Adrenal gland (tissue), 12 donors: ENCODE data around the gene CLEC19A. TPM values are rescaled to one million over a fixed set of nuclear protein-coding genes. Genes with fewer than 3 reads are reported as not detected.

Experiments used
- DNase-seq, 7 donors: peaks; one replicate each; pipeline ENCODE4 v3.0.0-alpha.2; 2019 to 2020
- H3K27ac ChIP-seq, 5 donors: fragments of 200-600 bp; sonication (generic) in 4 of 5; 1 replicate in 3 of 5; 2 replicates in 2 of 5; pipeline versions ENCODE4 v1.5.1 to v1.8.0; 2016 to 2020; ENCODE audit warnings: mild to moderate bottlenecking in 1 of 5
- H3K27me3 ChIP-seq: fragments of 200-600 bp; 2 replicates; pipeline ENCODE4 v1.8.0; 2021
- H3K36me3 ChIP-seq, 2 donors: fragments of 200-600 bp; replicated peaks in 1 of 2; 1 replicate in 1 of 2; 2 replicates in 1 of 2; pipeline versions ENCODE4 v1.5.1 to v1.8.0; 2018 to 2022
- H3K4me1 ChIP-seq, 2 donors: fragments of 200-600 bp; replicated peaks in 1 of 2; 1 replicate in 1 of 2; 2 replicates in 1 of 2; pipeline versions ENCODE4 v1.5.1 to v1.8.0; 2018 to 2021
- H3K4me3 ChIP-seq, 4 donors: fragments of 200-600 bp; sonication (generic) in 3 of 4; one replicate each; pipeline ENCODE4 v1.5.1; 2016 to 2018
- H3K9me3 ChIP-seq, 3 donors: fragments of 200-600 bp; sonication (generic) in 1 of 3; replicated peaks in 1 of 3; 1 replicate in 2 of 3; 2 replicates in 1 of 3; pipeline versions ENCODE4 v1.5.1 to v1.8.0; 2016 to 2021
- POLR2A ChIP-seq, 2 donors: fragments of 450-650 bp; IDR thresholded peaks; one replicate each; pipeline ENCODE4 v1.6.1; 2017; ENCODE audit warnings: antibody characterized with exemption in 2 of 2, mild to moderate bottlenecking in 2 of 2, moderate library complexity in 1 of 2
- WGBS, 4 donors: extraction: QIAGEN DNeasy Blood & Tissue Kit in 2 of 4; methylation state at CpG; one replicate each; pipeline versions ENCODE4 v1.1.5 to v1.1.7; 2013 to 2017; 5-methylcytosine and 5-hydroxymethylcytosine counted together
- intact Hi-C, 2 donors: fragments of 100-400 bp; cut with DNase I; formaldehyde crosslinking; loops; one replicate each; pipeline versions ENCODE4 v1.14.1 to v1.15.0; 2022 to 2023
- polyA plus RNA-seq, 3 donors: library from polyadenylated mRNA; stranded (reverse); fragments of 200-250 nt in 2 of 3; fragments of 350-450 nt in 1 of 3; fragmentation: Illumina TruSeq in 1 of 3; extraction: RNeasy Lipid Tissue Mini Kit (QIAGEN cat#74804) in 1 of 3; gene quantifications; one replicate each; pipeline ENCODE4 v1.2.3, GENCODE V29; 2013 to 2014
- total RNA-seq, 9 donors: library from RNA; depleted of rRNA in 4 of 9; stranded (reverse); fragments of >200 nt in 4 of 9; fragments of 120-200 nt in 1 of 9; fragmentation: NEBNext Ultra II Directional in 1 of 9; extraction: Animal tissue kit (Norgen Biotek cat#: 25700) in 1 of 9; gene quantifications; one replicate each; pipeline versions ENCODE4 v1.1.0 to v1.2.4, GENCODE V29; 2013 to 2023
- TF ChIP-seq, protein P1 (sequence below), 6 experiments: fragments of 450-650 bp in 4 of 6; fragments of 200-600 bp in 2 of 6; sonication (generic) in 1 of 6; IDR thresholded peaks; 1 replicate in 5 of 6; 2 replicates in 1 of 6; pipeline versions ENCODE4 v1.5.1 to v1.8.0; 2016 to 2021; ENCODE audit warnings: antibody characterized with exemption in 6 of 6, mild to moderate bottlenecking in 2 of 6, moderate library complexity in 1 of 6
- donor health status: healthy with polysubstance abuse.
- donor health status: Bipolar disorder and iron deficiency.
- donor health status: DM: yes; HTN: yes; CAD: no.
- donor health status: DM: no; HTN: no; CAD: no.
- donor health status: DM: no; HTN: no; CAD: no.
- donor health status: DM: yes; HTN: yes; CAD: no.

CLEC19A gene
- total and polyA plus RNA-seq, 12 donors = 0.06 TPM; not detected in 11

DNA sequence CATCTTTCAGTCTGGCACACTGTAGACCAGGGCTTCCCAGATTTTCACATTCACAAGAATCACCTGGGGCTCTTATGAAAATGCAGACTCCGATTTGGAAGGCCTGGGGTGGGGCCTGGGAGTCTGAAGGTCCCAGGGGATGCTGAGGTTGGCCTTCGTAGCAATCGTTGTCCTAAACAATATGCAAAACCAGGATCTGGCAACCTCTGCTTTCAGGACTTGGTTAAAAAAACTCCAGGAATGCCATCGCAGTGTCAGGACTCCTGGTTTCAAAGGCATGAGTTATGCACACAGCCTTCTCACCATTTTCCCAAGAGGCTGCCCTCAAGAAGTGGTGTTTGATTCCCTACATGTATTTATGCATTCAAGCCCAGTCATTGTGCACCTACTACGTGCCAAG, 6.7 kb downstream of the CLEC19A start:
- no peaks in the 10 kb centered on the region for H3K27me3 ChIP-seq
- no peak overlapping the region for H3K4me3 ChIP-seq
- 62 to 82% (median 67%) methylated on average over 5 of the region's 5 CpGs for WGBS, 4 donors
- H3K4me1 ChIP-seq = no peaks in the 10 kb centered on the region
- intact Hi-C loops = no loop called here
- DNase-seq = no peak
- H3K9me3 ChIP-seq = no peaks in the 10 kb centered on the region
- H3K36me3 ChIP-seq = no peaks in the 10 kb centered on the region
- TF ChIP-seq, protein P1, sequence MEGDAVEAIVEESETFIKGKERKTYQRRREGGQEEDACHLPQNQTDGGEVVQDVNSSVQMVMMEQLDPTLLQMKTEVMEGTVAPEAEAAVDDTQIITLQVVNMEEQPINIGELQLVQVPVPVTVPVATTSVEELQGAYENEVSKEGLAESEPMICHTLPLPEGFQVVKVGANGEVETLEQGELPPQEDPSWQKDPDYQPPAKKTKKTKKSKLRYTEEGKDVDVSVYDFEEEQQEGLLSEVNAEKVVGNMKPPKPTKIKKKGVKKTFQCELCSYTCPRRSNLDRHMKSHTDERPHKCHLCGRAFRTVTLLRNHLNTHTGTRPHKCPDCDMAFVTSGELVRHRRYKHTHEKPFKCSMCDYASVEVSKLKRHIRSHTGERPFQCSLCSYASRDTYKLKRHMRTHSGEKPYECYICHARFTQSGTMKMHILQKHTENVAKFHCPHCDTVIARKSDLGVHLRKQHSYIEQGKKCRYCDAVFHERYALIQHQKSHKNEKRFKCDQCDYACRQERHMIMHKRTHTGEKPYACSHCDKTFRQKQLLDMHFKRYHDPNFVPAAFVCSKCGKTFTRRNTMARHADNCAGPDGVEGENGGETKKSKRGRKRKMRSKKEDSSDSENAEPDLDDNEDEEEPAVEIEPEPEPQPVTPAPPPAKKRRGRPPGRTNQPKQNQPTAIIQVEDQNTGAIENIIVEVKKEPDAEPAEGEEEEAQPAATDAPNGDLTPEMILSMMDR (IDR thresholded peaks at IDR 0.05) = no peak
- TF ChIP-seq POLR2A (IDR thresholded peaks at IDR 0.05) = no peak
- no peak overlapping the region for H3K27ac ChIP-seq

DNA sequence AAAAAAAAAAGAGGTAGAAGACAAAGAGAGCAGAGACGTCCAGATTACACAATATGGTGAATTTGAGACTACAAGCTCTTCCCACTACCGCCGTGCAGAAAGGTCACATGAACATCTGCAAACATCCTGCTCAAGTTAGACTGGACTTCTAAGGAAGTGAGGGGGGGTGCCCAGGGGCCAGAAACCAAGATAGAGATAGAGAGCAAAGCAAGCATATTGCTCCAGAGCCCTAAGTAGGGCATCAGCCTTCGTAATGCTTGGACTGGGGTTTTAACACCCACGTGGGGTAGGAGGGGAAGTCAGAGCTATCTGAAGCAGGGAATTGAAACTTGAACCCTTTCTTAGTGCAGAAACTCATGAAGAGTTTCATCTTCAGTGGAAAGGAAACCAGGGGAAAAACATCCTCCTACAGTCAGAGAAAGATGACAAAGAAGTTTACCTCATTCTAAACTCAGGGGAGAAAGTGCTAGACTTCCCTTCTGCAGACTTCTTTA, 8.7 kb downstream of the CLEC19A start:
- peak; percentile 30 to 80 (median 59) for DNase-seq
- TF ChIP-seq POLR2A (IDR thresholded peaks at IDR 0.05) = no peak
- TF ChIP-seq, protein P1 (IDR thresholded peaks at IDR 0.05) = no peak
- H3K36me3 ChIP-seq = no peaks in the 10 kb centered on the region
- no peaks in the 10 kb centered on the region for H3K9me3 ChIP-seq
- H3K4me1 ChIP-seq = no peaks in the 10 kb centered on the region
- H3K27ac ChIP-seq = peak overlapping the region in 1 of 5 donors; percentile 6
- intact Hi-C loops = no loop called here
- 19 to 28% (median 26%) methylated on average over 5 of the region's 5 CpGs for WGBS, 4 donors
- H3K4me3 ChIP-seq = no peak overlapping the region
- H3K27me3 ChIP-seq = no peaks in the 10 kb centered on the region

DNA sequence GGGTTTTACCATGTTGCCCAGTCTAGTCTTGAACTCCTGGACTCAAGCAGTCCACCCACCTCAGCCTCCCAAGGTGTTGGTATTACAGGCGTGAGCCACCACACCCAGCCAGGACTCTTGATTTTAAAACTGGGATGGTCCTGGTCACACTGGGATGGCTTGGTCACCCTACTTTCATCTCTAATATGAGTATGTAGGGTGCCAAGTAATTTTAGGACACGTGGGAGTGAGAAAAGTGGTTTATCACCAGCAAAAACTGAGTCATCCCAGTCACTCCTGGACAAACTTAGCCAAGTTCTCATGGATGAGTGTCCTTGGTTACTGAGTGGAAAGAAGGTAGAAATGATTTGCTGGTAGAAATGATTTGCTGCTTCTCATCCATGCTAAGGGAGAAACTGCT, 9.9 kb downstream of the CLEC19A start:
- 33 to 71% (median 41%) methylated on average over 2 of the region's 2 CpGs for WGBS, 4 donors

DNA sequence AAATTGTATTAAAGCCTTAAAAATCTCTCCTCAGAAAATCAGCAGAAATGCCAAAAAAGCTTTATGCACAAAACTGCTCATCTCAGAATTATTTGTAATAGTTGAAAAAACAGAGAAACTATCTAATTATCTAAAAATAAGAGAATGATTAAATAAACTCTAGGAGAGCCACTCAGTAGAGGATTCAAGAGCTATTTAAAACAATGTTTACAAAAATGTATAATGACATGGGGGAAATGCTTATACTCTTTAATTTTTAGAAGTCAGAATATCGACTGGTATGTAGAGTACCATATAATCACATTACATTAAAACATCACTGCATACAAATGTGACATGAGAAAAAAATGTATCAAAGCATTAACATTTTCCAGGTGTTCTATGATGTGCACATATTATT, 11.9 kb downstream of the CLEC19A start:
- DNase-seq = no peak
- H3K4me3 ChIP-seq = no peak overlapping the region
- TF ChIP-seq, protein P1 (IDR thresholded peaks at IDR 0.05) = no peak
- no peak for TF ChIP-seq POLR2A (IDR thresholded peaks at IDR 0.05)
- intact Hi-C loops = no loop called here
- no peaks in the 10 kb centered on the region for H3K4me1 ChIP-seq
- no peaks in the 10 kb centered on the region for H3K36me3 ChIP-seq
- WGBS, 4 donors = 73 to 86% (median 79%) methylated on average over 1 of the region's 1 CpG
- H3K27me3 ChIP-seq = no peaks in the 10 kb centered on the region
- no peak overlapping the region for H3K27ac ChIP-seq
- H3K9me3 ChIP-seq = no peaks in the 10 kb centered on the region

More for the DNA sequence above, 9.9 kb downstream of the CLEC19A start:
- Histone ChIP-seq H3K36me3 (no peaks in the 10 kb centered on the region), H3K4me3 (no peak overlapping the region), H3K27me3 (no peaks in the 10 kb centered on the region), H3K27ac (no peak overlapping the region), H3K9me3 (no peaks in the 10 kb centered on the region), H3K4me1 (no peaks in the 10 kb centered on the region)
- TF ChIP-seq, protein P1 (IDR thresholded peaks at IDR 0.05) = no peak
- TF ChIP-seq POLR2A (IDR thresholded peaks at IDR 0.05) = no peak
- no peak for DNase-seq
- intact Hi-C loops = no loop called here
